T-helper 1 cell treated with Interleukin-12 subunit alpha and Interleukin-12 subunit beta and Interleukin-4 antibody, amounts not matched to agents 30 μg/mL and 1 μg/mL, for 36 hours (primary cell): ENCODE measurements around the gene USP47.

Experiments used
- H3K27ac Mint-ChIP-seq: one replicate; pipeline ENCODE4 v1.8.0; 2021; ENCODE audit warnings: mild to moderate bottlenecking, mixed read lengths
- H3K27me3 Mint-ChIP-seq: one replicate; pipeline ENCODE4 v1.8.0; 2021; ENCODE audit warnings: low read depth, mixed read lengths
- H3K36me3 Mint-ChIP-seq: one replicate; pipeline ENCODE4 v1.8.0; 2021; ENCODE audit warnings: low read depth, mixed read lengths
- H3K4me1 Mint-ChIP-seq: one replicate; pipeline ENCODE4 v1.8.0; 2021; ENCODE audit warnings: low read depth, mixed read lengths
- H3K4me3 Mint-ChIP-seq: one replicate; pipeline ENCODE4 v1.8.0; 2021; ENCODE audit warnings: mild to moderate bottlenecking, moderate library complexity, mixed read lengths
- H3K9me3 Mint-ChIP-seq: one replicate; pipeline ENCODE4 v1.8.0; 2021; ENCODE audit warnings: mixed read lengths

Gene USP47

GRCh38 chr11:11843642-11844041, 1.9 kb downstream of the USP47 start:
- Mint-ChIP-seq H3K4me3 (no peak overlapping the region), H3K27ac (no peak overlapping the region), H3K27me3 (peaks cover 6% of the 10 kb centered on the region), H3K9me3 (no peaks in the 10 kb centered on the region), H3K36me3 (peaks cover 4% of the 10 kb centered on the region), H3K4me1 (peaks cover 24% of the 10 kb centered on the region)

GRCh38 chr11:11844272-11844671, 2.5 kb downstream of the USP47 start:
- Mint-ChIP-seq H3K27ac (no peak overlapping the region), H3K27me3 (no peaks in the 10 kb centered on the region), H3K9me3 (no peaks in the 10 kb centered on the region), H3K4me3 (no peak overlapping the region), H3K36me3 (peaks cover 4% of the 10 kb centered on the region), H3K4me1 (peaks cover 29% of the 10 kb centered on the region)

- H3K36me3 Mint-ChIP-seq = peaks cover 4% of the 10 kb centered on the region
- H3K4me3 Mint-ChIP-seq = peak overlapping the region; percentile 41
- no peaks in the 10 kb centered on the region for H3K27me3 Mint-ChIP-seq
- H3K4me1 Mint-ChIP-seq = peaks cover 37% of the 10 kb centered on the region
- H3K9me3 Mint-ChIP-seq = no peaks in the 10 kb centered on the region
- peak overlapping the region; percentile 64 for H3K27ac Mint-ChIP-seq
Observed at GRCh38 chr11:11845071-11845470, 3.3 kb downstream of the USP47 start.

- Mint-ChIP-seq H3K9me3 (no peaks in the 10 kb centered on the region), H3K36me3 (peaks cover 6% of the 10 kb centered on the region), H3K4me1 (peaks cover 40% of the 10 kb centered on the region), H3K27ac (peak overlapping the region; percentile 64), H3K4me3 (peak overlapping the region; percentile 41), H3K27me3 (no peaks in the 10 kb centered on the region)
Observed at GRCh38 chr11:11845551-11845950, 3.8 kb downstream of the USP47 start.

GRCh38 chr11:11847082-11847481, 5.3 kb downstream of the USP47 start:
- peaks cover 6% of the 10 kb centered on the region for H3K36me3 Mint-ChIP-seq
- no peak overlapping the region for H3K4me3 Mint-ChIP-seq
- no peak overlapping the region for H3K27ac Mint-ChIP-seq
- H3K27me3 Mint-ChIP-seq = no peaks in the 10 kb centered on the region
- no peaks in the 10 kb centered on the region for H3K9me3 Mint-ChIP-seq
- peaks cover 46% of the 10 kb centered on the region for H3K4me1 Mint-ChIP-seq

- Mint-ChIP-seq H3K27me3 (no peaks in the 10 kb centered on the region), H3K9me3 (no peaks in the 10 kb centered on the region), H3K27ac (no peak overlapping the region), H3K4me3 (no peak overlapping the region), H3K36me3 (peaks cover 8% of the 10 kb centered on the region), H3K4me1 (peaks cover 60% of the 10 kb centered on the region)
Observed at GRCh38 chr11:11848891-11849746, 7.3 kb downstream of the USP47 start.

- no peak overlapping the region for H3K4me3 Mint-ChIP-seq
Observed at GRCh38 chr11:11850668-11851067, 8.9 kb downstream of the USP47 start.

GRCh38 chr11:11856638-11857037, 14.9 kb downstream of the USP47 start:
- Mint-ChIP-seq H3K27me3 (no peaks in the 10 kb centered on the region), H3K27ac (no peak overlapping the region), H3K4me3 (no peak overlapping the region), H3K4me1 (peaks cover 38% of the 10 kb centered on the region), H3K9me3 (no peaks in the 10 kb centered on the region), H3K36me3 (peaks cover 1% of the 10 kb centered on the region)

More at GRCh38 chr11:11850668-11851067, 8.9 kb downstream of the USP47 start:
- Mint-ChIP-seq H3K36me3 (peaks cover 6% of the 10 kb centered on the region), H3K4me1 (peaks cover 48% of the 10 kb centered on the region), H3K27ac (no peak overlapping the region), H3K9me3 (no peaks in the 10 kb centered on the region), H3K27me3 (no peaks in the 10 kb centered on the region)

GRCh38 chr11:11857769-11858168, 16.0 kb downstream of the USP47 start:
- no peaks in the 10 kb centered on the region for H3K36me3 Mint-ChIP-seq
- H3K4me1 Mint-ChIP-seq = peaks cover 30% of the 10 kb centered on the region
- H3K27me3 Mint-ChIP-seq = no peaks in the 10 kb centered on the region
- H3K27ac Mint-ChIP-seq = no peak overlapping the region
- H3K4me3 Mint-ChIP-seq = no peak overlapping the region
- no peaks in the 10 kb centered on the region for H3K9me3 Mint-ChIP-seq

- no peak overlapping the region for H3K27ac Mint-ChIP-seq
- no peaks in the 10 kb centered on the region for H3K27me3 Mint-ChIP-seq
- H3K4me3 Mint-ChIP-seq = no peak overlapping the region
- no peaks in the 10 kb centered on the region for H3K36me3 Mint-ChIP-seq
- peaks cover 23% of the 10 kb centered on the region for H3K4me1 Mint-ChIP-seq
- no peaks in the 10 kb centered on the region for H3K9me3 Mint-ChIP-seq
Observed at GRCh38 chr11:11858676-11859075, 16.9 kb downstream of the USP47 start.

- no peak overlapping the region for H3K4me3 Mint-ChIP-seq
Observed at GRCh38 chr11:11860103-11860979, 18.6 kb downstream of the USP47 start.

GRCh38 chr11:11862999-11863398, 21.2 kb downstream of the USP47 start:
- Mint-ChIP-seq H3K27ac (no peak overlapping the region), H3K9me3 (no peaks in the 10 kb centered on the region), H3K27me3 (no peaks in the 10 kb centered on the region), H3K36me3 (peaks cover 4% of the 10 kb centered on the region), H3K4me3 (no peak overlapping the region), H3K4me1 (peaks cover 28% of the 10 kb centered on the region)

More at GRCh38 chr11:11860103-11860979, 18.6 kb downstream of the USP47 start:
- Mint-ChIP-seq H3K9me3 (no peaks in the 10 kb centered on the region), H3K4me1 (peaks cover 32% of the 10 kb centered on the region), H3K27me3 (no peaks in the 10 kb centered on the region), H3K27ac (no peak overlapping the region), H3K36me3 (no peaks in the 10 kb centered on the region)

- H3K36me3 Mint-ChIP-seq = peaks cover 4% of the 10 kb centered on the region
- H3K4me3 Mint-ChIP-seq = no peak overlapping the region
- no peaks in the 10 kb centered on the region for H3K9me3 Mint-ChIP-seq
- no peaks in the 10 kb centered on the region for H3K27me3 Mint-ChIP-seq
- H3K27ac Mint-ChIP-seq = no peak overlapping the region
- peaks cover 28% of the 10 kb centered on the region for H3K4me1 Mint-ChIP-seq
Observed at GRCh38 chr11:11864332-11864731, 22.6 kb downstream of the USP47 start.

GRCh38 chr11:11864803-11865202, 23.0 kb downstream of the USP47 start:
- H3K27ac Mint-ChIP-seq = no peak overlapping the region
- H3K4me1 Mint-ChIP-seq = peaks cover 28% of the 10 kb centered on the region
- H3K27me3 Mint-ChIP-seq = no peaks in the 10 kb centered on the region
- H3K4me3 Mint-ChIP-seq = no peak overlapping the region
- H3K9me3 Mint-ChIP-seq = no peaks in the 10 kb centered on the region
- peaks cover 4% of the 10 kb centered on the region for H3K36me3 Mint-ChIP-seq

- peaks cover 4% of the 10 kb centered on the region for H3K36me3 Mint-ChIP-seq
- H3K27ac Mint-ChIP-seq = no peak overlapping the region
- H3K9me3 Mint-ChIP-seq = no peaks in the 10 kb centered on the region
- no peak overlapping the region for H3K4me3 Mint-ChIP-seq
- H3K4me1 Mint-ChIP-seq = peaks cover 28% of the 10 kb centered on the region
- H3K27me3 Mint-ChIP-seq = no peaks in the 10 kb centered on the region
Observed at GRCh38 chr11:11865449-11865848, 23.7 kb downstream of the USP47 start.
